ENCODE results near the gene RGS9.

DNA sequence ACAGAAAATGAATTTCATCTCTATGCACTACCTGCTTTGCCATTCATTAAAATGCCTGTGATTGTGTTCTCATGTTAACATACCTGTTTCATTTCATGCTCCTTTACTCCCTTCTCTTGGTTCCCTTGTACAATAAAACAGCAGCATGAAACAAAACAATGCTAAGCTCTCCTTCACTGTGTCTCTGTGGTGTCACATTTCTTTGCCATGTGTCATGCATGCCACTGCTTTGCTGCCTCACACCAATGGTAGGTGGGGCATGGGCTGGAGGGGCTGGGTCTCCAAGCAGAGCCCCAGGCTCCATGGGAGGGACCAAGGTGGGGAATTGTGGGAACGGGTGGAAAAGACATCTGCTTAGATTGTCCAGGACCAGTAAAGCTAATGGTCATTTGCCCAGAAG, 83.6 kb downstream of the RGS9 start:
- TF ChIP-seq, protein P1, sequence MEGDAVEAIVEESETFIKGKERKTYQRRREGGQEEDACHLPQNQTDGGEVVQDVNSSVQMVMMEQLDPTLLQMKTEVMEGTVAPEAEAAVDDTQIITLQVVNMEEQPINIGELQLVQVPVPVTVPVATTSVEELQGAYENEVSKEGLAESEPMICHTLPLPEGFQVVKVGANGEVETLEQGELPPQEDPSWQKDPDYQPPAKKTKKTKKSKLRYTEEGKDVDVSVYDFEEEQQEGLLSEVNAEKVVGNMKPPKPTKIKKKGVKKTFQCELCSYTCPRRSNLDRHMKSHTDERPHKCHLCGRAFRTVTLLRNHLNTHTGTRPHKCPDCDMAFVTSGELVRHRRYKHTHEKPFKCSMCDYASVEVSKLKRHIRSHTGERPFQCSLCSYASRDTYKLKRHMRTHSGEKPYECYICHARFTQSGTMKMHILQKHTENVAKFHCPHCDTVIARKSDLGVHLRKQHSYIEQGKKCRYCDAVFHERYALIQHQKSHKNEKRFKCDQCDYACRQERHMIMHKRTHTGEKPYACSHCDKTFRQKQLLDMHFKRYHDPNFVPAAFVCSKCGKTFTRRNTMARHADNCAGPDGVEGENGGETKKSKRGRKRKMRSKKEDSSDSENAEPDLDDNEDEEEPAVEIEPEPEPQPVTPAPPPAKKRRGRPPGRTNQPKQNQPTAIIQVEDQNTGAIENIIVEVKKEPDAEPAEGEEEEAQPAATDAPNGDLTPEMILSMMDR (IDR thresholded peaks at IDR 0.05; ENCODE audit: low read depth, low read length, missing input control) = no peak
- TF ChIP-seq RAD21 (IDR thresholded peaks at IDR 0.05) (no peak), FOXA1 (IDR thresholded peaks at IDR 0.05) (no peak), GABPA (IDR thresholded peaks at IDR 0.05 in 1 of 2, conservative IDR thresholded peaks at IDR 0.05 in 1 of 2) (no peak), TAF1 (conservative IDR thresholded peaks at IDR 0.05) (no peak), HNF4G (IDR thresholded peaks at IDR 0.05) (no peak), SP1 (IDR thresholded peaks at IDR 0.05) (no peak), JUND (IDR thresholded peaks at IDR 0.05) (no peak), YY1 (IDR thresholded peaks at IDR 0.05) (no peak)
- TF ChIP-seq, protein P2, sequence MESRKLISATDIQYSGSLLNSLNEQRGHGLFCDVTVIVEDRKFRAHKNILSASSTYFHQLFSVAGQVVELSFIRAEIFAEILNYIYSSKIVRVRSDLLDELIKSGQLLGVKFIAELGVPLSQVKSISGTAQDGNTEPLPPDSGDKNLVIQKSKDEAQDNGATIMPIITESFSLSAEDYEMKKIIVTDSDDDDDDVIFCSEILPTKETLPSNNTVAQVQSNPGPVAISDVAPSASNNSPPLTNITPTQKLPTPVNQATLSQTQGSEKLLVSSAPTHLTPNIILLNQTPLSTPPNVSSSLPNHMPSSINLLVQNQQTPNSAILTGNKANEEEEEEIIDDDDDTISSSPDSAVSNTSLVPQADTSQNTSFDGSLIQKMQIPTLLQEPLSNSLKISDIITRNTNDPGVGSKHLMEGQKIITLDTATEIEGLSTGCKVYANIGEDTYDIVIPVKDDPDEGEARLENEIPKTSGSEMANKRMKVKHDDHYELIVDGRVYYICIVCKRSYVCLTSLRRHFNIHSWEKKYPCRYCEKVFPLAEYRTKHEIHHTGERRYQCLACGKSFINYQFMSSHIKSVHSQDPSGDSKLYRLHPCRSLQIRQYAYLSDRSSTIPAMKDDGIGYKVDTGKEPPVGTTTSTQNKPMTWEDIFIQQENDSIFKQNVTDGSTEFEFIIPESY (IDR thresholded peaks at IDR 0.05) = no peak
- TF ChIP-seq, protein P3, sequence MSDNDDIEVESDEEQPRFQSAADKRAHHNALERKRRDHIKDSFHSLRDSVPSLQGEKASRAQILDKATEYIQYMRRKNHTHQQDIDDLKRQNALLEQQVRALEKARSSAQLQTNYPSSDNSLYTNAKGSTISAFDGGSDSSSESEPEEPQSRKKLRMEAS (IDR thresholded peaks at IDR 0.05) = no peak
- TF ChIP-seq, protein P4, sequence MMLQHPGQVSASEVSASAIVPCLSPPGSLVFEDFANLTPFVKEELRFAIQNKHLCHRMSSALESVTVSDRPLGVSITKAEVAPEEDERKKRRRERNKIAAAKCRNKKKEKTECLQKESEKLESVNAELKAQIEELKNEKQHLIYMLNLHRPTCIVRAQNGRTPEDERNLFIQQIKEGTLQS (IDR thresholded peaks at IDR 0.05) = no peak

All from liver (tissue), 3 donors.